ENCODE measurements around the gene ROBO1. TPM values are rescaled to one million over a fixed set of nuclear protein-coding genes. Genes with fewer than 3 reads are reported as not detected.
A peak's percentile ranks its signal among the peaks of the same experiment; 100 is the strongest.

Gene ROBO1
- polyA plus RNA-seq, 1 donor (not counting 4 experiments of a cell fraction or from before 2014, with no cell fraction given) = 27.1 TPM

GRCh38 chr3:79427081-79427480 is 340.7 kb downstream of the ROBO1 start:
- Histone ChIP-seq H3K4me2 (ENCODE audit: control insufficient read depth, extremely low read depth, insufficient read depth, low read depth, low read length) (no peak overlapping the region), H3K9me1 (ENCODE audit: control insufficient read depth, extremely low read depth, insufficient read depth, low read length) (no peaks in the 10 kb centered on the region), H3K4me3 (ENCODE audit: control insufficient read depth in 2 of 3, extremely low read depth in 1 of 3, insufficient read depth in 2 of 3, low read depth in 1 of 3, low read length in 3 of 3) (no peak overlapping the region), H3K27ac (ENCODE audit: control insufficient read depth, insufficient read depth, low read length) (no peak overlapping the region), H3K9me3 (ENCODE audit: control insufficient read depth, low read depth, low read length) (no peaks in the 10 kb centered on the region), H3K27me3 (ENCODE audit: control insufficient read depth, extremely low read depth, insufficient read depth, low read length) (no peaks in the 10 kb centered on the region), H3K36me3 (ENCODE audit: control insufficient read depth in 2 of 2, extremely low read depth in 1 of 2, insufficient read depth in 2 of 2, low read length in 2 of 2) (no peaks in the 10 kb centered on the region), H2AFZ (ENCODE audit: control insufficient read depth, low read length) (no peak overlapping the region), H3K79me2 (ENCODE audit: control insufficient read depth, insufficient read depth, low read length) (no peaks in the 10 kb centered on the region), H3K4me1 (ENCODE audit: control insufficient read depth, extremely low read depth, insufficient read depth, low read length) (peaks cover 22% of the 10 kb centered on the region), H4K20me1 (ENCODE audit: control insufficient read depth, extremely low read depth, insufficient read depth, low read length) (no peaks in the 10 kb centered on the region), H3K9ac (ENCODE audit: control insufficient read depth, extremely low read depth, insufficient read depth, low read length) (no peak overlapping the region)
- TF ChIP-seq EZH2 (IDR thresholded peaks at IDR 0.05; ENCODE audit: low read length) (no peak), CTCF (optimal IDR thresholded peaks at IDR 0.05 in 1 of 3, IDR thresholded peaks at IDR 0.05 in 1 of 3, conservative IDR thresholded peaks at IDR 0.05 in 1 of 3; ENCODE audit: extremely low read depth in 1 of 3, insufficient read depth in 2 of 3, low read length in 3 of 3) (no peak)
- no peak for DNase-seq (ENCODE audit: low read depth, low spot score)
- no peak for FAIRE-seq
- dilution Hi-C loops (cut with MboI; ENCODE audit: extremely low pct_ligation_motif_present, low sequenced_read_pairs) = no loop called here

DNA sequence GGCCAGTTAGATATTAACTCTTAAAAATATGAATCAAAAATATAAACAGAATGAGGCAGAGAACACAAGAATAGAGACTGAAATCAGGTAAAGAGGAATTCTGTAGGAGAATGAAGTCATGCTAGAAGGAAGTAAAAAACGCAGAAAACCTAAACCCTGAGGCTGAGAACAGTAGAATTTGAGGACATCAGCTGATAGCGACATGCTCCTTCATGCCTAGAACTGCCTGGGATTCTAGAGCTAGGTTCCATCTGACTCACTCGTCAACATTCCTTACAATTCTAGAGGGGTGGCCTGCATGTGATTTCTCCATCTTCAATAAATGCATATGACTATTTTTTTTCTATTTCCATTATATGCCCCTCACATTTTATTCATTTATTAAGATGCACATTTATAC is 343.0 kb downstream of the ROBO1 start:
- peak; percentile 98 for FAIRE-seq
- DNase-seq (ENCODE audit: low read depth, low spot score) = peak; percentile 66
- TF ChIP-seq CTCF (optimal IDR thresholded peaks at IDR 0.05 in 1 of 3, IDR thresholded peaks at IDR 0.05 in 1 of 3, conservative IDR thresholded peaks at IDR 0.05 in 1 of 3; ENCODE audit: extremely low read depth in 1 of 3, insufficient read depth in 2 of 3, low read length in 3 of 3) (no peak), EZH2 (IDR thresholded peaks at IDR 0.05; ENCODE audit: low read length) (no peak)
- Histone ChIP-seq H3K79me2 (ENCODE audit: control insufficient read depth, insufficient read depth, low read length) (no peaks in the 10 kb centered on the region), H3K4me3 (ENCODE audit: control insufficient read depth in 2 of 3, extremely low read depth in 1 of 3, insufficient read depth in 2 of 3, low read depth in 1 of 3, low read length in 3 of 3) (no peak overlapping the region), H3K36me3 (ENCODE audit: control insufficient read depth in 2 of 2, extremely low read depth in 1 of 2, insufficient read depth in 2 of 2, low read length in 2 of 2) (no peaks in the 10 kb centered on the region), H4K20me1 (ENCODE audit: control insufficient read depth, extremely low read depth, insufficient read depth, low read length) (no peaks in the 10 kb centered on the region), H3K4me1 (ENCODE audit: control insufficient read depth, extremely low read depth, insufficient read depth, low read length) (peaks cover 22% of the 10 kb centered on the region), H3K27ac (ENCODE audit: control insufficient read depth, insufficient read depth, low read length) (peak overlapping the region; percentile 43), H3K4me2 (ENCODE audit: control insufficient read depth, extremely low read depth, insufficient read depth, low read depth, low read length) (peak overlapping the region; percentile 71), H3K9me3 (ENCODE audit: control insufficient read depth, low read depth, low read length) (no peaks in the 10 kb centered on the region), H3K9me1 (ENCODE audit: control insufficient read depth, extremely low read depth, insufficient read depth, low read length) (no peaks in the 10 kb centered on the region), H3K27me3 (ENCODE audit: control insufficient read depth, extremely low read depth, insufficient read depth, low read length) (no peaks in the 10 kb centered on the region), H3K9ac (ENCODE audit: control insufficient read depth, extremely low read depth, insufficient read depth, low read length) (no peak overlapping the region), H2AFZ (ENCODE audit: control insufficient read depth, low read length) (peak overlapping the region; percentile 73)
- dilution Hi-C loops (cut with MboI; ENCODE audit: extremely low pct_ligation_motif_present, low sequenced_read_pairs) = no loop called here
